ENCODE measurements around the gene PTCD2.

DNA sequence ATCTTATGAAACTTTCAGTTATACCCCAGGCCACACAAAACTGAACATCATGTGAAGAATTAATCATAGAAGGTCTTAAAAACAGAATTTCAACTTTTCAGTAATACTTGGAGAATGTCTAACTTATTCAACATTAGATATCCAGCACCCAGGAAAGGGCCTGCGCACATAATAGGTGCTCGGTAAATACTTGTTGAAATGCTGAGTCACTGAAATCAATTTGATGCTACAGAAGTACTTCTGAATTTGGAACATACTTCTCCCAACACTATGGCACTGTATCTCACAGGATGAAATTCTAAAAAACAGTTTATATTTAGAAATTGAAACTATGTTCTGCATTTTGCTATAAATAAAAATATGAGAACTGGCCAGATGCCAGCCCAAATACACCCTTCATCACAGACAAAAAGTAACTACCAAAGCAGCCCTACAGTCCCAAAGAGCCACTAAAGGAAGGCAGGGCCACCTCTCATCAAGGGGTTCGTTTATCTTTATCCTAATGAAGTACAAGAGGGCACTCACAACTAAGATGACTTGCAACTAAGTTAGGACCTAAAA lies 26.6 kb upstream of the PTCD2 start:
- TF ChIP-seq, protein P1, sequence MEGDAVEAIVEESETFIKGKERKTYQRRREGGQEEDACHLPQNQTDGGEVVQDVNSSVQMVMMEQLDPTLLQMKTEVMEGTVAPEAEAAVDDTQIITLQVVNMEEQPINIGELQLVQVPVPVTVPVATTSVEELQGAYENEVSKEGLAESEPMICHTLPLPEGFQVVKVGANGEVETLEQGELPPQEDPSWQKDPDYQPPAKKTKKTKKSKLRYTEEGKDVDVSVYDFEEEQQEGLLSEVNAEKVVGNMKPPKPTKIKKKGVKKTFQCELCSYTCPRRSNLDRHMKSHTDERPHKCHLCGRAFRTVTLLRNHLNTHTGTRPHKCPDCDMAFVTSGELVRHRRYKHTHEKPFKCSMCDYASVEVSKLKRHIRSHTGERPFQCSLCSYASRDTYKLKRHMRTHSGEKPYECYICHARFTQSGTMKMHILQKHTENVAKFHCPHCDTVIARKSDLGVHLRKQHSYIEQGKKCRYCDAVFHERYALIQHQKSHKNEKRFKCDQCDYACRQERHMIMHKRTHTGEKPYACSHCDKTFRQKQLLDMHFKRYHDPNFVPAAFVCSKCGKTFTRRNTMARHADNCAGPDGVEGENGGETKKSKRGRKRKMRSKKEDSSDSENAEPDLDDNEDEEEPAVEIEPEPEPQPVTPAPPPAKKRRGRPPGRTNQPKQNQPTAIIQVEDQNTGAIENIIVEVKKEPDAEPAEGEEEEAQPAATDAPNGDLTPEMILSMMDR (conservative IDR thresholded peaks at IDR 0.05 in 1 of 2, IDR thresholded peaks at IDR 0.05 in 1 of 2; ENCODE audit: low read depth in 1 of 2, low read length in 2 of 2): no peak
- no peak for TF ChIP-seq EZH2 (IDR thresholded peaks at IDR 0.05; ENCODE audit: low read length, missing control alignments)
